ENCODE measurements around the gene GSTT2B.
"Not testable (repeated sequence)": the region's sequence is repeated elsewhere in the genome, so short reads cannot be mapped to it uniquely, and the experiment has no call there.

DNA sequence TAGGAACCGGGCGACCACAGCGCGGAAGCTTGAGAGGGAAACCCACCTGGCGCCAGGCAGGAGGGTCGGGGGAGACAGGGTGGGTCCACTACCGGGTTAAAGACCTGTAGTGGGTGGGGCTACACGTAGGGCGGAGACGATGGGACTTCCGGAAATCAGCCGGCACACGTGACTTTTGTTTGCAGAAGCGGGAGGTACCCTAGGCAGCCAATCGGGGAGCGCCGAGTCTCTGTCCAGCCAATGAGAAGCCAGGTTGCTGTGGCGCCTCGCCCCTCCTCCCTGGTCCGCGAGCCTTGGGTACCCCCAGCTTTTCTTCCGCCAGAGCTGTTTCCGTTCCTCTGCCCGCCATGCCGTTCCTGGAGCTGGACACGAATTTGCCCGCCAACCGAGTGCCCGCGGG is 5.6 kb upstream of the GSTT2B start, which contains the start of gene DDTL:
- TF ChIP-seq SPI1, POLR2A, POU2F2 (IDR thresholded peaks at IDR 0.05; ENCODE audit: low read depth, low read length): not testable (repeated sequence)
